T-helper 17 cell (primary cell): ENCODE data around the gene PCNX4. TPM values are rescaled to one million over a fixed set of nuclear protein-coding genes. Genes with fewer than 3 reads are reported as not detected.
A peak's percentile ranks its signal among the peaks of the same experiment; 100 is the strongest.

Experiments used
- ATAC-seq: fragments of 150-1000 bp; cut with Tn5 transposase; 2 replicates; pipeline ENCODE4 v1.10.0; 2021; ENCODE audit warnings: mild to moderate bottlenecking, moderate library complexity
- DNase-seq, 3 donors: peaks; one replicate each; pipeline versions ENCODE4 v3.0.0 to v3.0.0-alpha.2; 2020 to 2021
- H3K9me3 ChIP-seq: one replicate; pipeline ENCODE4 v1.7.0; 2013; ENCODE audit warnings: low read length, mild to moderate bottlenecking; ENCODE audit not compliant: control insufficient read depth, poor library complexity, severe bottlenecking
- H3K27ac Mint-ChIP-seq: one replicate; pipeline ENCODE4 v1.8.0; 2022; ENCODE audit warnings: mild to moderate bottlenecking, moderate library complexity, mixed read lengths
- H3K27me3 Mint-ChIP-seq: one replicate; pipeline ENCODE4 v1.8.0; 2022; ENCODE audit warnings: mixed read lengths
- H3K36me3 Mint-ChIP-seq: one replicate; pipeline ENCODE4 v1.8.0; 2022; ENCODE audit warnings: low read depth, mixed read lengths
- H3K4me1 Mint-ChIP-seq: one replicate; pipeline ENCODE4 v1.8.0; 2022; ENCODE audit warnings: mild to moderate bottlenecking, mixed read lengths
- H3K4me3 Mint-ChIP-seq: one replicate; pipeline ENCODE4 v1.8.0; 2022; ENCODE audit warnings: mild to moderate bottlenecking, moderate library complexity, mixed read lengths
- total RNA-seq, 4 donors: library from RNA in 2 of 4; stranded (reverse) in 2 of 4; gene quantifications; one replicate each; pipeline ENCODE4 v1.2.3 and lab custom pipeline; 2022 to 2026

Gene PCNX4
- total RNA-seq, 2 donors from 2014 or later = 27.7 to 35.3 TPM

- Mint-ChIP-seq H3K27me3 (no peaks in the 10 kb centered on the region), H3K4me3 (peak overlapping the region; percentile 95), H3K27ac (peak overlapping the region; percentile 98), H3K4me1 (peaks cover 30% of the 10 kb centered on the region), H3K36me3 (no peaks in the 10 kb centered on the region)
- DNase-seq (no peak), ATAC-seq (no peak)
- H3K9me3 ChIP-seq = no peaks in the 10 kb centered on the region
Observed at GRCh38 chr14:60166142-60166541, 74.4 kb downstream of the PCNX4 start.

- no peak overlapping the region for H3K4me3 Mint-ChIP-seq
- no peak for ATAC-seq
- peaks cover 7% of the 10 kb centered on the region for H3K27me3 Mint-ChIP-seq
- no peak overlapping the region for H3K27ac Mint-ChIP-seq
- DNase-seq = no peak
- peaks cover 17% of the 10 kb centered on the region for H3K4me1 Mint-ChIP-seq
- H3K36me3 Mint-ChIP-seq = no peaks in the 10 kb centered on the region
- H3K9me3 ChIP-seq = no peaks in the 10 kb centered on the region
Observed at GRCh38 chr14:60169722-60170121, 78.0 kb downstream of the PCNX4 start.

GRCh38 chr14:60170948-60171347 lies 79.2 kb downstream of the PCNX4 start:
- Mint-ChIP-seq H3K27me3 (peaks cover 19% of the 10 kb centered on the region), H3K4me3 (no peak overlapping the region), H3K4me1 (peaks cover 13% of the 10 kb centered on the region), H3K27ac (no peak overlapping the region), H3K36me3 (no peaks in the 10 kb centered on the region)
- ATAC-seq = no peak
- H3K9me3 ChIP-seq = no peaks in the 10 kb centered on the region
- DNase-seq = no peak

GRCh38 chr14:60171690-60172089 lies 80.0 kb downstream of the PCNX4 start:
- ATAC-seq = no peak
- peaks cover 5% of the 10 kb centered on the region for H3K4me1 Mint-ChIP-seq
- H3K27me3 Mint-ChIP-seq = peaks cover 19% of the 10 kb centered on the region
- no peaks in the 10 kb centered on the region for H3K9me3 ChIP-seq
- no peak for DNase-seq
- H3K4me3 Mint-ChIP-seq = no peak overlapping the region
- no peak overlapping the region for H3K27ac Mint-ChIP-seq
- H3K36me3 Mint-ChIP-seq = no peaks in the 10 kb centered on the region

DNA sequence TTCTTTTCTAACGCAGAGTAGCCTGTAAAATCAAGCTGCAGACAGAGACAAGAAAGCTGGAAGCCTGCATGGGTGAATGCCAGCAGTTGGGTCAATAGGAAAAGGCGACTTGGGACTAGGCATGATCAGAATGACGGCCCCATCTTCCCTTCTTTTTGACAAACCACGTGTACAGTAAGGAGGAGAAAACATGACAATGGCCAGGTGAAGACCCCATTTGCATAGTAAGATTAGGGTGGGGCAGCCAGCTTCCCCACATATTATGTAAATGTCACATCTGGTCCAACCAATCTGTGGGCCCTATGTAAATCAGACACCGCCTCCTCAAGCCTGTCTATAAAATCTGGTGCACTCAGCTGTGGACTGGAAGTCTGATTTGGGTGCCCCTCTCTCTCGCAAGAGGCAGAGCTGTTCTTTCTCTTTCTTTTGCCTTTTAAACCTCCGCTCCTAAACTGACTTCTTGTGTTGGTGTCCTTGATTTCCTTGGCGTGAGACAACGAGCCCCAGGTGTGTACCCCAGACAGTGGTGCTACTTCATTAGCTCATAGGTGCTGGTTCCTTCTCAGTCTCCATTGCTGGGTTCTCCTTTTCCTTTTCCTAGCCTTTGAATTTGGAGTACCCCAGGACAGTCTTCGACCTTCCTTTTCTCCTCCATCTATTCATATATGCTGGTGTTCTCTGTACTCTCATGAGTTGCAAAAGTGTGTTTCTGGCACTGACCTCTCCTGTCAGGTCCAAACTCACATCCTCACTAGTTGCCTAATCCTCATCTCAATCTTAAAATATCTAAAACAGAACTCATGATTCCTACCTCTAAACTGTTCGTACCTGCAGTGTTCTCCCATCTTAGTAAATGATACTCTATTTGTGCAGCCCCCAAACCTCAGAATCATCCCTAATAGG lies 82.9 kb downstream of the PCNX4 start:
- DNase-seq = no peak
- H3K4me3 Mint-ChIP-seq = no peak overlapping the region
- H3K4me1 Mint-ChIP-seq = peaks cover 3% of the 10 kb centered on the region
- peaks cover 19% of the 10 kb centered on the region for H3K27me3 Mint-ChIP-seq
- H3K36me3 Mint-ChIP-seq = no peaks in the 10 kb centered on the region
- ATAC-seq = no peak
- no peaks in the 10 kb centered on the region for H3K9me3 ChIP-seq
- no peak overlapping the region for H3K27ac Mint-ChIP-seq

DNA sequence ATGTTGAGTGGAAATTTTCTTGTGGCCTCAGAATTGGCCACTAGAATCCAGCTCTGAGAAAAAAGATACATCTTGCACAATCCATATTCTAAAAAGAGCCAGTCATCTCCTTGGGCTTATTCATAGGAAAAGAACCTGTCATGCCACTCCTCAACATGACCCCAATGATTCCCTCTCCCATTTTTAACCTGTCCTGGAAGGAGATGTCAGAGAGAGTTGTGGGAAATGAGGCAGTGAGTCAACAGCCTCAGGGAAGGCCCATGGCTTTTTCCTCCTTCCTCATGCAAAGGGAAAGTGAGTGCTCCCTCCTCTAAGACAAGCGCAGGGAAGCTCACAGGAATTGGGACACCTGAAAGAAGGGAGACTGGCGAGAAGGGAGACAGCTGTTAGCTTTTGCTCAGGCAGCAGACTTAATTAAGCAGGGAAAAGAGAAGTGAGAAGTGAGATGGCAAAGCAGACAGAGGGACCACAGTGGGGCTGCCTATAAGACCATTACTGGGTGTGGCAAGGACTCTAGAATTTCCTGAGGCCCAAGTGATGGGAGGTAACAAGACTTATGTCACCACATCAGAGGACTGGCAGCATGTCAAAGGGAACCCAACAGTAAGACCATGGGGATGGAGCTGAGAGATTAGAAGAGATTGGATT lies 83.7 kb downstream of the PCNX4 start:
- peaks cover 2% of the 10 kb centered on the region for H3K4me1 Mint-ChIP-seq
- no peak overlapping the region for H3K4me3 Mint-ChIP-seq
- no peaks in the 10 kb centered on the region for H3K9me3 ChIP-seq
- H3K27me3 Mint-ChIP-seq = peaks cover 19% of the 10 kb centered on the region
- H3K27ac Mint-ChIP-seq = peak overlapping the region; percentile 1
- no peak for DNase-seq
- H3K36me3 Mint-ChIP-seq = no peaks in the 10 kb centered on the region
- ATAC-seq = no peak

- no peak overlapping the region for H3K27ac Mint-ChIP-seq
- H3K9me3 ChIP-seq = no peaks in the 10 kb centered on the region
- DNase-seq (no peak), ATAC-seq (no peak)
- H3K4me3 Mint-ChIP-seq = no peak overlapping the region
- H3K4me1 Mint-ChIP-seq = peaks cover 2% of the 10 kb centered on the region
- H3K27me3 Mint-ChIP-seq = peaks cover 19% of the 10 kb centered on the region
- H3K36me3 Mint-ChIP-seq = no peaks in the 10 kb centered on the region
Observed at GRCh38 chr14:60178164-60178563, 86.4 kb downstream of the PCNX4 start.

DNA sequence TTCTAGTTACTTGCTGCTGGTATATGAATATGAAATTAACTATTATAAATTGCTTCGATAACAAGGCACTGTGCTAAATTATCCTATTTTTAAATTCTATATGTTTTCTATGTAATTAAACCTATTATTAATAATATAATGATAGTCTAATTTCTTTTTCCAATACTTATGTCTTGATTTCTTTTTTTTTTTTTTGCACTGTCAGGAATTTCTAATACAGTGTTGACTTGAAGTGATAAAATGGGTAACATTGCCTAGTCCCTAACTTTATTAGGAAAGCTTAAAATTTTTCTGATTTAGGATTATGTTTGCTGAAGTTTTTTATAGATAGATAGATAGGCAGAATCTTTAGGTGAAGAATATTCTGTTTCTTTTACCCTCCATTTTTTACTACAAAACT lies 87.1 kb downstream of the PCNX4 start:
- no peak for DNase-seq
- Mint-ChIP-seq H3K27me3 (peaks cover 16% of the 10 kb centered on the region), H3K36me3 (no peaks in the 10 kb centered on the region), H3K27ac (no peak overlapping the region), H3K4me3 (no peak overlapping the region), H3K4me1 (peaks cover 4% of the 10 kb centered on the region)
- no peaks in the 10 kb centered on the region for H3K9me3 ChIP-seq
- no peak for ATAC-seq

GRCh38 chr14:60179431-60179869 lies 87.7 kb downstream of the PCNX4 start:
- H3K27ac Mint-ChIP-seq = no peak overlapping the region
- H3K4me1 Mint-ChIP-seq = peaks cover 3% of the 10 kb centered on the region
- H3K4me3 Mint-ChIP-seq = no peak overlapping the region
- no peaks in the 10 kb centered on the region for H3K9me3 ChIP-seq
- H3K27me3 Mint-ChIP-seq = peaks cover 12% of the 10 kb centered on the region
- ATAC-seq (no peak), DNase-seq (no peak)
- H3K36me3 Mint-ChIP-seq = no peaks in the 10 kb centered on the region

DNA sequence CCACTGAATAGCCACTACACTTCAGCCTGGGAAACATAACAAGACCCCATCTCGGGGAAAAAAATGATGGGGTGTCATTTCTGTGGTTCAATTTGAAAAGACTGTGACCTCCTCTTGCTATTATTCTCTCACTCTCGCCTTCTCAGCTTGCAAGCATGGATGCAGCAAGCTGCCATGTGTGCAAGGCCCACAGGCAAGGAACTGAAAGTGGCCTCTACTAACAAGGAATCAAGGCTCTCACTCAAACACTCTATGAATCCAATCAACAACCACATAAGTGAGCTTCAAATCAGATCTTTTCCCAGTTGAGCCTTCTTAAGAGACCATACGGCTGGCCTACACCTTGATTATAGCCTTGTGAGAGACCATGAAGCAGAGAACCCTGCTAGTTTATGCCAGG lies 91.4 kb downstream of the PCNX4 start:
- DNase-seq (no peak), ATAC-seq (no peak)
- peaks cover 3% of the 10 kb centered on the region for H3K4me1 Mint-ChIP-seq
- H3K27me3 Mint-ChIP-seq = peaks cover 6% of the 10 kb centered on the region
- no peak overlapping the region for H3K4me3 Mint-ChIP-seq
- H3K36me3 Mint-ChIP-seq = no peaks in the 10 kb centered on the region
- no peak overlapping the region for H3K27ac Mint-ChIP-seq
- no peaks in the 10 kb centered on the region for H3K9me3 ChIP-seq

GRCh38 chr14:60183741-60184140 lies 92.0 kb downstream of the PCNX4 start:
- peak; percentile 53 for ATAC-seq
- H3K4me1 Mint-ChIP-seq = peaks cover 3% of the 10 kb centered on the region
- H3K4me3 Mint-ChIP-seq = peak overlapping the region; percentile 79
- H3K27me3 Mint-ChIP-seq = peaks cover 6% of the 10 kb centered on the region
- no peak for DNase-seq
- no peaks in the 10 kb centered on the region for H3K9me3 ChIP-seq
- H3K27ac Mint-ChIP-seq = peak overlapping the region; percentile 91
- H3K36me3 Mint-ChIP-seq = no peaks in the 10 kb centered on the region

- no peak for DNase-seq
- H3K27ac Mint-ChIP-seq = peak overlapping the region; percentile 91
- peaks cover 6% of the 10 kb centered on the region for H3K27me3 Mint-ChIP-seq
- no peaks in the 10 kb centered on the region for H3K9me3 ChIP-seq
- H3K4me1 Mint-ChIP-seq = peaks cover 3% of the 10 kb centered on the region
- H3K4me3 Mint-ChIP-seq = peak overlapping the region; percentile 79
- no peaks in the 10 kb centered on the region for H3K36me3 Mint-ChIP-seq
- ATAC-seq = peak; percentile 79
Observed at GRCh38 chr14:60184146-60184904, 92.6 kb downstream of the PCNX4 start.

GRCh38 chr14:60184905-60185555 lies 93.3 kb downstream of the PCNX4 start:
- DNase-seq = no peak
- Mint-ChIP-seq H3K4me1 (peaks cover 3% of the 10 kb centered on the region), H3K27ac (no peak overlapping the region), H3K27me3 (peaks cover 6% of the 10 kb centered on the region), H3K4me3 (no peak overlapping the region), H3K36me3 (no peaks in the 10 kb centered on the region)
- ATAC-seq = no peak
- no peaks in the 10 kb centered on the region for H3K9me3 ChIP-seq
